SJCRH30 (cell line): ENCODE measurements around the gene SPECC1. TPM values are rescaled to one million over a fixed set of nuclear protein-coding genes. Genes with fewer than 3 reads are reported as not detected.
"Not testable (repeated sequence)": the region's sequence is repeated elsewhere in the genome, so short reads cannot be mapped to it uniquely, and the experiment has no call there.

ENCODE experiments used
- DNase-seq, 2 experiments: peaks; one replicate each; pipeline ENCODE4 v3.0.0-alpha.2; 2015 to 2020
- H3K27ac ChIP-seq: fragments of 250-450 bp; sonication (Bioruptor Pico); 2 replicates; pipeline ENCODE4 v1.5.1; 2020; ENCODE audit warnings: mild to moderate bottlenecking, moderate library complexity
- H3K27me3 ChIP-seq: fragments of 250-450 bp; sonication (Bioruptor Pico); 2 replicates; pipeline ENCODE4 v1.5.1; 2020; ENCODE audit warnings: mild to moderate bottlenecking, moderate library complexity
- H3K36me3 ChIP-seq: fragments of 250-450 bp; sonication (Bioruptor Pico); 2 replicates; pipeline ENCODE4 v1.5.1; 2020; ENCODE audit warnings: mild to moderate bottlenecking, moderate library complexity
- H3K4me1 ChIP-seq: fragments of 250-450 bp; sonication (Bioruptor Pico); 2 replicates; pipeline ENCODE4 v1.5.1; 2020; ENCODE audit warnings: mild to moderate bottlenecking, moderate library complexity
- H3K4me3 ChIP-seq: fragments of 250-450 bp; sonication (Bioruptor Pico); 2 replicates; pipeline ENCODE4 v1.5.1; 2020; ENCODE audit warnings: mild to moderate bottlenecking, moderate library complexity
- H3K9me3 ChIP-seq: fragments of 250-450 bp; sonication (Bioruptor Pico); replicated peaks from 2 replicates; pipeline ENCODE4 v1.5.1; 2020; ENCODE audit warnings: mild to moderate bottlenecking, moderate library complexity
- total RNA-seq: library from RNA; depleted of rRNA; stranded (reverse); fragments of >200 nt; shearing (Covaris generic); gene quantifications from 2 replicates; pipeline ENCODE4 v1.2.3, GENCODE V29; 2014; rRNA removed

Gene SPECC1
- 155 and 167 TPM in 2 replicates for total RNA-seq

- H3K4me3 ChIP-seq = peak within 1 kb of the TSS; percentile 48
- DNase-seq = peak; percentile 84 to 95
- H3K36me3 ChIP-seq = no peaks in the 10 kb centered on the region
- no peak within 1 kb of the TSS for H3K27ac ChIP-seq
- H3K4me1 ChIP-seq = peaks cover 5% of the 10 kb centered on the region; the same call in 1 of the 2 replicates
- 0 out of 2 replicates have a peak, but pooled peaks cover 2% of the 10 kb centered on the region for H3K9me3 ChIP-seq
- peaks cover 58% of the 10 kb centered on the region for H3K27me3 ChIP-seq
Observed at GRCh38 chr17:20009302-20010098, at the start of gene SPECC1. TSS of gene SPECC1 (plus strand) at chr17:20009359. CDS start at chr17:20096652, 87,293 bp downstream.

- H3K9me3 ChIP-seq, H3K27ac ChIP-seq, DNase-seq, H3K4me3 ChIP-seq, H3K27me3 ChIP-seq: not testable (repeated sequence)
- Histone ChIP-seq H3K36me3 (peaks cover 77% of the 10 kb centered on the region), H3K4me1 (peaks cover 10% of the 10 kb centered on the region)
Observed at GRCh38 chr17:19962954-19963353, 46.2 kb upstream of the SPECC1 start.

- Histone ChIP-seq H3K9me3 (no peaks in the 10 kb centered on the region), H3K27me3 (no peaks in the 10 kb centered on the region), H3K4me3 (no peak overlapping the region), H3K27ac (no peak overlapping the region), H3K36me3 (peaks cover 61% of the 10 kb centered on the region), H3K4me1 (no peaks in the 10 kb centered on the region)
- no peak for DNase-seq
Observed at GRCh38 chr17:19973156-19973555, 36.0 kb upstream of the SPECC1 start.

GRCh38 chr17:19975601-19976000 is 33.6 kb upstream of the SPECC1 start:
- Histone ChIP-seq H3K36me3 (peaks cover 39% of the 10 kb centered on the region), H3K27ac (no peak overlapping the region), H3K4me1 (peaks cover 11% of the 10 kb centered on the region), H3K27me3 (no peaks in the 10 kb centered on the region), H3K9me3 (no peaks in the 10 kb centered on the region), H3K4me3 (no peak overlapping the region)
- DNase-seq = no peak

- H3K27me3 ChIP-seq = no peaks in the 10 kb centered on the region
- H3K4me3 ChIP-seq = peak within 1 kb of the TSS; percentile 82
- peak within 1 kb of the TSS; percentile 90 for H3K27ac ChIP-seq
- H3K9me3 ChIP-seq = no peaks in the 10 kb centered on the region
- DNase-seq = peak; percentile 100
- H3K36me3 ChIP-seq = peaks cover 19% of the 10 kb centered on the region
- peaks cover 16% of the 10 kb centered on the region for H3K4me1 ChIP-seq
Observed at GRCh38 chr17:19977293-19978208, 31.6 kb upstream of the SPECC1 start, which contains the start of gene AKAP10. TSS of gene AKAP10 (minus strand) at chr17:19977828. CDS start at chr17:19977679, 149 bp downstream.

GRCh38 chr17:19978209-19978802 is 30.9 kb upstream of the SPECC1 start:
- Histone ChIP-seq H3K9me3 (no peaks in the 10 kb centered on the region), H3K4me3 (peak overlapping the region; percentile 82), H3K4me1 (peaks cover 16% of the 10 kb centered on the region), H3K27me3 (no peaks in the 10 kb centered on the region), H3K36me3 (peaks cover 12% of the 10 kb centered on the region), H3K27ac (peak overlapping the region; percentile 90)
- peak in 1 of 2 experiments; percentile 64 for DNase-seq

- Histone ChIP-seq H3K4me3 (peak overlapping the region; percentile 82), H3K4me1 (peaks cover 16% of the 10 kb centered on the region), H3K36me3 (peaks cover 7% of the 10 kb centered on the region), H3K27ac (peak overlapping the region; percentile 90), H3K9me3 (no peaks in the 10 kb centered on the region), H3K27me3 (no peaks in the 10 kb centered on the region)
- DNase-seq = no peak
Observed at GRCh38 chr17:19978805-19979211, 30.4 kb upstream of the SPECC1 start.

GRCh38 chr17:19979917-19980770 is 29.0 kb upstream of the SPECC1 start:
- peak overlapping the region; percentile 39 for H3K4me3 ChIP-seq
- H3K27ac ChIP-seq = peak overlapping the region; percentile 12; the same call in 1 of the 2 replicates
- H3K27me3 ChIP-seq = no peaks in the 10 kb centered on the region
- H3K4me1 ChIP-seq = peaks cover 16% of the 10 kb centered on the region
- peak; percentile 91 to 96 for DNase-seq
- peaks cover 7% of the 10 kb centered on the region; the same call in 1 of the 2 replicates for H3K36me3 ChIP-seq
- H3K9me3 ChIP-seq = no peaks in the 10 kb centered on the region

- peak in 1 of 2 experiments; percentile 1 for DNase-seq
Observed at GRCh38 chr17:19986941-19987861, 22.0 kb upstream of the SPECC1 start.

GRCh38 chr17:19987897-19988296 is 21.3 kb upstream of the SPECC1 start:
- DNase-seq = peak in 1 of 2 experiments; percentile 2
- peaks cover under 1% of the 10 kb centered on the region; the same call in 1 of the 2 replicates for H3K4me1 ChIP-seq
- H3K4me3 ChIP-seq = no peak overlapping the region
- no peaks in the 10 kb centered on the region for H3K27me3 ChIP-seq
- no peak overlapping the region for H3K27ac ChIP-seq
- no peaks in the 10 kb centered on the region for H3K36me3 ChIP-seq
- H3K9me3 ChIP-seq = no peaks in the 10 kb centered on the region

More at GRCh38 chr17:19986941-19987861, 22.0 kb upstream of the SPECC1 start:
- Histone ChIP-seq H3K36me3 (no peaks in the 10 kb centered on the region), H3K27ac (no peak overlapping the region), H3K4me1 (no peaks in the 10 kb centered on the region), H3K4me3 (no peak overlapping the region), H3K9me3 (no peaks in the 10 kb centered on the region), H3K27me3 (no peaks in the 10 kb centered on the region)

GRCh38 chr17:19991252-19991885 is 17.8 kb upstream of the SPECC1 start:
- H3K27ac ChIP-seq = no peak overlapping the region
- no peaks in the 10 kb centered on the region for H3K27me3 ChIP-seq
- H3K4me1 ChIP-seq = peaks cover 9% of the 10 kb centered on the region
- DNase-seq = no peak
- H3K36me3 ChIP-seq = no peaks in the 10 kb centered on the region
- no peaks in the 10 kb centered on the region for H3K9me3 ChIP-seq
- no peak overlapping the region for H3K4me3 ChIP-seq
